SH-SY5Y (cell line): ENCODE results near the gene ATP1A4.

Experiments
- GATA2 ChIP-seq: IDR thresholded peaks from 2 replicates; pipeline ENCODE4 v1.6.1; 2011; ENCODE audit warnings: mild to moderate bottlenecking, low read depth, low read length
- GATA3 ChIP-seq: IDR thresholded peaks from 2 replicates; pipeline ENCODE4 v1.6.1; 2011; ENCODE audit warnings: low read depth, mild to moderate bottlenecking, low read length, moderate library complexity

Gene ATP1A4

DNA sequence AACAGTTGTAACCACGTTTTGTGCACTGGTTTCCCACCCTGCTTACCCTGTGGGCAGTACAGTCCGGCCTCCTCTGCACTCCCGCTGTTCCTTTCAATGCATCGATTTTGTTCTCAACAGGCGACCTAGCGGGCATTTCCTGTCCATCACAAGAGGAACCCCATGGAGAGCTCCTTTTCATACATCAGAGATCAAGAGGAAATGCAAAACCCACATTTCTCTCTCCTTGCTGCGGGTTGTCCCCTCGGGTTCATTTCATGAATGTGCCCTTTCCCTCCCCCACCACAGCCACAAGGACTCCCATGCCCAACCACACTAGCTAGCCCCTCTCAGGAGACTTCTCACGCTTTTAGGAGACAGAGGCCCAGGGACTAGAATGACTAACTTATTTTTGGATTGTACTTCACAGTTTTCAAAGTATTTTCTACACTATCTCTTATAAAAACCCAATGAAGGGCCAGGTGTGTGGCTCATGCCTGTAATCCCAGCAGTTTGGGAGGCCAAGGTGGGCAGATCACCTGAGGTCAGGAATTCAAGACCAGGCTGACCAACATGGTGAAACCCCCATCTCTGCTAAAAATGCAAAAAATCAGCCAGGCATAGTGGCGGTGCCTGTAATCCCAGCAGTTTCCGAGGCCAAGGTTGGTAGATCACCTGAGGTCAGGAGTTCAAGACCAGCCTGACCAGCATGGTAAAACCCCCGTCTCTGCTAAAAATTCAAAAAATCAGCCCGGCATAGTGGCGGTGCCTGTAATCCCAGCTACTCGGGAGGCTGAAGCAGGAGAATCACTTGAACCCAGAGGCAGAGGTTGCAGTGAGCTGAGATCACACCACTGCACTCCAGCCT is 18.4 kb downstream of the ATP1A4 start:
- no peak for TF ChIP-seq GATA2
- TF ChIP-seq GATA3 = no peak

DNA sequence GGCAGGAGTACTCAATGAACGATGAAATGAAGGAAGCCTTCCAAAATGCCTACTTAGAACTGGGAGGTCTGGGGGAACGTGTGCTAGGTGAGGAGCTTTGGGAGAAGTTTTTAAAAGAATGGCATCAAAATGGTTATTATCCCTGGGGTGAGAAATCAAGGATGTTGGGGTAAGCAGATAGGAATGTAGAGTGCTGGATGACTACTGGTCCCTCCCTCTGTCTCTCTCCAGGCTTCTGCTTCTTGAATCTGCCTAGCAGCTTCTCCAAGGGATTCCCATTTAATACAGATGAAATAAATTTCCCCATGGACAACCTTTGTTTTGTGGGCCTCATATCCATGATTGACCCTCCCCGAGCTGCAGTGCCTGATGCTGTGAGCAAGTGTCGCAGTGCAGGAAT is 20.0 kb downstream of the ATP1A4 start:
- TF ChIP-seq GATA2 = no peak
- TF ChIP-seq GATA3 = no peak

DNA sequence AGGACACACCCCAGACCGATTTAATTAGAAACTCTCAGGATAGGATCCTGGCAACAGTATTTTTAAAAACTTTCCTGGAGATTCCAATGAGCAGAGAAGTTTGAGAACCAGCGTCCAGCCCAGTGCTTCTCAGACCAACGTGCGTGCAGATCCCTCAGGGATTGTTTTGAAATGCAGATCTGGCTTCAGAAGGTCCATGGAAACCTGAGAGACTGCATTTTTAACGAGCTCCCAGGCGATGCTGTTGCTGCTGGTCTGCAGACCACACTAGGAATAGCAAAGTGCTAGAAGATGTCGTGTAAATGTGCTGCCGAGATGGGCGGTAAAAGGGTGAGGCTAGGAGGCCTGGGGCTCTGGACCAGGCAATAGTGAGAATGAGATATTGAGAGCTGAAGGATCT is 20.6 kb downstream of the ATP1A4 start:
- no peak for TF ChIP-seq GATA2
- TF ChIP-seq GATA3 = no peak

- TF ChIP-seq GATA2 (no peak), GATA3 (no peak)
Measured at GRCh38 chr1:160177231-160177630, 25.8 kb downstream of the ATP1A4 start.

- TF ChIP-seq GATA3 (no peak), GATA2 (no peak)
Measured at GRCh38 chr1:160177667-160178066, 26.3 kb downstream of the ATP1A4 start.

DNA sequence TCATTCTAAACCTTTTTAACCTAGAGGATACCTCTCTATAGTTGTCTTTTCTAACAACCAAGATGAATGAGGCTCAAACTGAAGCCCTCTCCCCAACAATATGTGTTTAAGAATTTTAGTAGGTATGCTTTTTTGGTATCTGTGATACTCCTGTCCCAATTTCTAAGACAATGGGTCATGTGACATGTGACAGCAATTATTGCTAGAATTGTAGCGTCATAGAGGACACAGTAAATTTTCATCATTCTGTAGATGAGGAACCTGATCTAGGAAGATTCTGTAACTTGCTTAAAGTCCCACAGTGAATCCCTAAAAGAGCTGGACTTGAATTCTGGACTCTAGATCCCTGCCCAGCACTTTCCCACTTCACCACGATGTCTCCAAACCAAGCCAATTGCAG is 27.3 kb downstream of the ATP1A4 start:
- TF ChIP-seq GATA3 = no peak
- no peak for TF ChIP-seq GATA2

GRCh38 chr1:160179336-160179735 is 27.9 kb downstream of the ATP1A4 start:
- TF ChIP-seq GATA3 (no peak), GATA2 (no peak)

DNA sequence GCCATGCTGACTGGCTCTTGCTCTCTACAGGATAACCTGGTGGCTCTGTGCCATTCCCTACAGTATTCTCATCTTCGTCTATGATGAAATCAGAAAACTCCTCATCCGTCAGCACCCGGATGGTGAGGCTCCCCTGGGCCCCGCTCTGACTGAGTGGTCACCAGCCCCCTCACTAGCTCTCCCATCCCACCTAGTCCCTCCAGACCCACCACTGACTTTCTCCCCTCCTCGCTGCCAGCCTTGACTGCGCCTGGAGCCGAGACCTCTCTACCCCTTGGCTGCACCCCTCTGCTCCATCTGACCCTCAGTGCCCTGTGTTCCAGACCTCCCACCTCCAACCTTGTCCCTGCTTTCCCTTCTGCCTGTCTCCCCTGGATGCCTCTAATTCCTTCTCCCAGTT is 34.8 kb downstream of the ATP1A4 start:
- TF ChIP-seq GATA2 = no peak
- no peak for TF ChIP-seq GATA3

- TF ChIP-seq GATA2 (no peak), GATA3 (no peak)
Measured at GRCh38 chr1:160186729-160187128, 35.3 kb downstream of the ATP1A4 start.

- TF ChIP-seq GATA3 (no peak), GATA2 (no peak)
Measured at GRCh38 chr1:160187407-160187806, 36.0 kb downstream of the ATP1A4 start.

DNA sequence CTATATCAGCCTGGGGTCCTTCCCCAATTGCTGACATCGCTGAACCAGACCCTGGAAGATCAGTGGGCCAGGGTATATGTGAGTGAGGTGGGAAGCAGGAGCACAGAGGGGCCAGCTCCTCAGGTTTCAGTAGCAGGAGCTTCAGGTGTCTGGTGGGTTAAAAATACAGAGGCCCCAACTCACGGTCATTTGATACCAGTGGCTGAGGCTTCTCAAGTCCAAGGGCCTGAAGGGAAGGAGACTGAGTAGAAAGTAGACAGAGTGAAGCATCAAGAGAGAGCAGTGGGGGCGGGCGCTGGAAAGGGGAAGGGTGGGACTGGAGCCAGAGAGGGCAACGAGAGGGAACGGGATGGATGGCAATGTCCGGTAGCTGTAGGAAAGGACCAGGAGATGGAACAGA is 36.9 kb downstream of the ATP1A4 start:
- no peak for TF ChIP-seq GATA2
- TF ChIP-seq GATA3 = no peak

DNA sequence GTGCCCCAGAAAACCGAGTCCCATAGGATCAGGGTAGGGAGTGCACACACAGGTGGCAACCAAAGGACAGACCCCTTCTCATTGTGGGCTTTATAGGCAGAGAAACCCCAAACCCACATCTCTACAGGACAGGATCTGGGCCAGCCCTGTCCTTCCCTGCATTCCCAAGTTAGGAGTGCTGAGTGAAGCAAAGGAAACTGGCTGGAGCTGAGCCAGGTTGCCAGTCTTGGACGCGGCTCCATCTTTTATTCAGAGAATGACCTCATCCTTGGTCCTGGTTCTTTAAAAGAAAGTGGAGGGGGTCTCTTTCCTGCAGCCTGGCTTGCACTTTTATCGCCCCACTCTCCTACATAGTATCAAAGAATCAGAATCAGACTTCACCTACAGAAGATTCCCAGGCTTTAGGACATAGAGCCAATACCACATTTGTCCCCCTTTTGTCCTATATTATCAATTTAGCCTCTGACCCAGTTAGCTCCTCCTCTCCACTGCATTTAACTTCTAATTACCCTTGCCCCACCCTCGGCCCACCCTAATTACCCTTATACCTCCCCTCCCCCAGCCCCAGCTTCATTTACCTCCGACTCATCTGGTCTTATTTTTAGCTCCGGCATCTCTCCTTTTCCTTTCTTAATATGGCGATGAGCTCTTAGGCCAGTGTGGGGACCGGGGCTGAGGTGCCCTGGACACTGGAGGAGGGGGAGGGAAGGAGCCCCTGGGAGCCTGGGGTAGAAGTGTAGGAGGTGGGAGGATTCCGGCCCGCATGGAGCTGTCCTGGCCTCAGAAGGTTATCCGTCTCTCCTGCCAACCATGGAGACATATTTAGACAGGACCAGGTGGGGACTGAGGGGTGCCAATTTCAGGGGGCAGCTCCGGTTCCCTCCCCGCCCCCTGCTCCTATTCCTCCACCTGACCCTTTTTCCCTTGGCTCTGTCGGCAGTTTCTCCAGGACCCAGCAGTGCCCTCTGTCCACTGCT is 38.5 kb downstream of the ATP1A4 start, which contains the start of gene CASQ1:
TSS of gene CASQ1 (plus strand) at position 927 of the 977 bp plus-strand sequence. CDS start 177 bp downstream, outside the sequence.
- TF ChIP-seq GATA2 (no peak), GATA3 (no peak)

DNA sequence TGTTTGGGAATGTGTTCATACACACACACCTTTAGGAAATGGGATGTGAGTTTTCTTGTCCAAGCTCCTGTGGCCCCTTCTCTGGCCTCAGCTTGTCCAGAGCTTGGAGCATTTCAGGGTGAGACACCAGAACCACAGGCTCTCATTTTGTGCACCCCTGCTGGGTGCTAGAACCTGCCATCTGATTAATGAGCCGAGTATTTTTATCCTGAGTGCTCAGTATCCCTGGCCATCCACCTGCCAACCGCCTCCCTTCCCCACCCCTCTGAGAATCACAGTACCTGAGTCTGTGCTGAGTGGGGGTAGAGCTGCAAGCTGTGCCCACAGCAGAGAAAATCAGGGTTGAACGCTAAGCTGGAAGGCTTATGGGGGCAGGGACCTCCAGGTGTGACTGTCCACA is 40.4 kb downstream of the ATP1A4 start:
- TF ChIP-seq GATA2 = no peak
- no peak for TF ChIP-seq GATA3

DNA sequence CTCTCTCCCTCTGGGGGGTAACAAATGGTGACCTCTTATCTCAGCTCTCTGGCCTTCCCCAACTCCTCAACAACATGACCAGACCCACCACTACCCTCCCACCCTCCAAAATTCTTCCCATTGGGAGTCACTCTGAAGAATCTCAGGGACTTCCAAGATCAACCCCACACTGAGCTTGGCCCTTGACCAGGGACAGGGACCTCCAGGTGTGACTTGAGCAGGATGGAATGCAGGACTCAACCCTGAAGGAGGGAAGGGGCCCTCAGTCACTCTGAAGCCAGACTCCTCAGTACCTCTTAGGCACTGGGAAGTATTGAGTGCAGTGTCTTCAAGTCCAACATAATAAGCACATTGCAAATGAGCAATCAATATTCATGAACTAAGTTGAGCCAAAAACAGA is 40.8 kb downstream of the ATP1A4 start:
- no peak for TF ChIP-seq GATA3
- TF ChIP-seq GATA2 = no peak

DNA sequence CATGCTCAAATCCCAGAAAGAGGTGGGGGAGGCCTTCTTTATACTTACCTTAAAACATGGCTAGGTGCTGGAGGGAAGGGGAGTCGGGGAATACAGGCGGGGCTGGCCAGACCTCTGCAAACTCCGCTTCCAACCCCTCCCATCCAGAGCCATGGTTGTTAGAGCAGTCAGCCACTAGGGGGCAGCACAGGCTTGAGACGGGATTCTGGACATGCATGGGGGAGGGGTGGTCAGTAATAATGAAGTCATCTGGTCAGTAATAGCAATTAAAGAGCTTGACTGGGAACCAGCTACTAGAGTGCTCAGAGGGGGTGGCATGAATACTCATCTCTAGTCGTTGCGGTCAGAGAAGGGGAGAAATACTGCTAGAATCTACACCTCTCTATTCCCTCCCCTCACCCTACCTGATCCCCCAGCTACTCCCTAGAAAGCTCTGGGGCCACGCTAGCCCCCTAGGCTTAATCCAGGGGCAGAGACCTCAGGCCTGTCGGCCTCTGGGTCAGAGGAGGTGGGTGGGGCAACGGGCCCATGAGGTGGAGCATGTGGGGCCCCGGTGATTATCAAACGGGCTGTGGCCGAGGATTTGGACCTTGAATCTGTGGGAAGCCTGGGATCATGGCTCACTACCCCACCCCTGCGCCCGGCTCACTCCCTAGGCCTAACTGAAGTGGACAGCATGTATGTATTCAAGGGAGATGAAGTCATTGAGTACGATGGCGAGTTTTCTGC is 41.9 kb downstream of the ATP1A4 start:
- TF ChIP-seq GATA3 (no peak), GATA2 (no peak)
